GM12873 (cell line): ENCODE data around the gene GID4.
A peak's percentile ranks its signal among the peaks of the same experiment; 100 is the strongest.

Experiments
- CTCF ChIP-seq: IDR thresholded peaks from 2 replicates; pipeline ENCODE4 v1.5.1; 2012; ENCODE audit warnings: low read depth, mild to moderate bottlenecking, moderate library complexity, low read length, control low read depth; ENCODE audit not compliant: insufficient read depth; ENCODE audit errors: missing control alignments

The GID4 gene

DNA sequence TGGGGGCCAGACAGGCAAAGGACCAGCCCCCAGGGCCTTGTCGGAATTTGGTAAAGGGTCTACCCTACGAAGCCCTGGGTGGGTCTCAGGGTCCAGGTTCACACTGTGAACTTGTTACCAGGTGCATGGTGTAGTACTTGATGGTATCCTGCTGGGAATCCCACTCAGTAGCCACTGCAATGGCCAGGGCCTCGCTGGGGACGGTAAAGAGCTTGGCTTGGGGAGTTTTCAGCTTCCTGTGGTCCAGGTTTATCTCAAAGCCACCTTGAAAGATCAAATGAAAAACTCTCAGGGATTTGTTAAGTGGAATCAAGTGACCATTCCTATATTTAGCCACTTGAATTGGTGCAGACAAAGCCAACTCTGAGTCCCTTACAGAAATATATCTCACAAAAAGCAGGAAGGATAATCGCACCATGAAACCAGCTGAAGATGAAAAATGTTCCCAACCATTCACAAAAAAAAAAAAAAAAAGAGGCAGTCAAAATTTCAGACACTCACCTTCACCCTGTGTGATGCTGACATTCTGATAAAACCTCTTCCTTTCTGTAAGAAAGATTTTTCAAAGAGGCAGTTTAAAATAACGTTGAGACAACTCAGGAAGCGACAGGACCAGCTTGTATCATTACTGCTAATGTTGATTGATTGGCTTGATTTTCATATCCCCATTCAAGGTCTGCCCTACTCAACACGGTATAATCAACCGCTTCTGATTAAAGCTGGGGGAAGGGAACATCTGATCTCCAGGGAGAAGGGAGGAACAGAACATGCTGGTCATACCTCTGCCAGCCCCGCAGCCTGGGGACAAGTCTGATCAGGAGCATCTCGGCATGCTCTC is 10.9 kb upstream of the GID4 start:
- no peak for TF ChIP-seq CTCF

- TF ChIP-seq CTCF, result no peak
Measured at GRCh38 chr17:18028952-18029540, 10.2 kb upstream of the GID4 start.

DNA sequence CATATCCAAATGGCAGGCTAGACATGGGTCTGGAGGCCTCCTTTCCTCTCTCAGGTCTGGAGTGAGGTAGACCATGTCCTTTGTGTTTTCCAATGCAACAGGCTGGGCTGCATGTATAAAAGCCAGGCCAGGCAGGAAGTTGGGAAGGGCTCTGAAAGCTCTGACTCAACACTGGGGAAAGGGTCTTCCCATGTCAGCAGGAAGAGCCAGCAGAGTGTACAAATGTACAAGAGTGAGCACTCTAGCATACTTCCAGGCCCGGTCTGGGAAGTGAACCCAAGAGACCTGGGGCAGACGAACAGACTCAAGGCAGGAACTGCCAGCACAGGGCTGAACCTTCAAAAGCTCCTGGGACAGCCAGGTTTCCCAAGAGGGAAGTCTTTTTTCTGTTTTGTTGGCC is 7.3 kb upstream of the GID4 start:
- no peak for TF ChIP-seq CTCF

DNA sequence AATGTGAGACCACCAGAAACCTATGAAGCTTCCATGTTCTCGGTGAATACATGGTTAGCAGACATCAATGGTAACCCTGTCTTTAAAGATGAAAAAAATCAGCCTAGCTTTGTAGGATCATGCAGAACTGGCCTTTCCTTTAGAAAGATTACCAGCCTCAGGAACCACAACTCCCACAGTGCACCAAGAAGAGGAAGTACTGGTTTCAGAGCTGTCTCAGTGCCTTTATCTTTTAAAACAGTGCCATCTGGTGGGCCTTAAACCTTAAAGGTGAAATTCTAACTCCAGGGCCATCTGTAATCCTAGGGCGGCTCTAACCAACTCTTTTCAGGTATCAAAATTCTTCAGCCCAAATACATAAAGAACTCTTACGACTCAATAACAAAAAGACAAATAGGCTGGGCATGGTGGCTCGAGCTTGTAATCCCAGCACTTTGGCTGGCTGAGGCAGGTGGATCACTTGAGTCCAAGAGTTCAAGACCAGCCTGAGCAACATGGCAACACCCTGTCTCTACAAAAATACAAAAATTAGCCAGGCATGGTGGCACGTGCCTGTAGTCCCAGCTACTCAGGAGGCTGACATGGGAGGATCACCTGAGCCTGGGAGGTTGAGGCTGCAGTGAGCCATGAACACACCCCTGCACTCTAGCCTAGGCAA is 5.6 kb upstream of the GID4 start:
- TF ChIP-seq CTCF, result peak; percentile 61

- no peak for TF ChIP-seq CTCF
Measured at GRCh38 chr17:18035704-18036103, 3.5 kb upstream of the GID4 start.

GRCh38 chr17:18037486-18037885 is 1.7 kb upstream of the GID4 start:
- TF ChIP-seq CTCF, result no peak

- TF ChIP-seq CTCF, result no peak
Measured at GRCh38 chr17:18038149-18038850, 908 bp upstream of the GID4 start.
